Measurements from ENCODE around the gene ZNF33A. TPM values are rescaled to one million over a fixed set of nuclear protein-coding genes. Genes with fewer than 3 reads are reported as not detected.
"Not testable (repeated sequence)": the region's sequence is repeated elsewhere in the genome, so short reads cannot be mapped to it uniquely, and the experiment has no call there.

The ZNF33A gene
- 32.5 TPM for total RNA-seq

DNA sequence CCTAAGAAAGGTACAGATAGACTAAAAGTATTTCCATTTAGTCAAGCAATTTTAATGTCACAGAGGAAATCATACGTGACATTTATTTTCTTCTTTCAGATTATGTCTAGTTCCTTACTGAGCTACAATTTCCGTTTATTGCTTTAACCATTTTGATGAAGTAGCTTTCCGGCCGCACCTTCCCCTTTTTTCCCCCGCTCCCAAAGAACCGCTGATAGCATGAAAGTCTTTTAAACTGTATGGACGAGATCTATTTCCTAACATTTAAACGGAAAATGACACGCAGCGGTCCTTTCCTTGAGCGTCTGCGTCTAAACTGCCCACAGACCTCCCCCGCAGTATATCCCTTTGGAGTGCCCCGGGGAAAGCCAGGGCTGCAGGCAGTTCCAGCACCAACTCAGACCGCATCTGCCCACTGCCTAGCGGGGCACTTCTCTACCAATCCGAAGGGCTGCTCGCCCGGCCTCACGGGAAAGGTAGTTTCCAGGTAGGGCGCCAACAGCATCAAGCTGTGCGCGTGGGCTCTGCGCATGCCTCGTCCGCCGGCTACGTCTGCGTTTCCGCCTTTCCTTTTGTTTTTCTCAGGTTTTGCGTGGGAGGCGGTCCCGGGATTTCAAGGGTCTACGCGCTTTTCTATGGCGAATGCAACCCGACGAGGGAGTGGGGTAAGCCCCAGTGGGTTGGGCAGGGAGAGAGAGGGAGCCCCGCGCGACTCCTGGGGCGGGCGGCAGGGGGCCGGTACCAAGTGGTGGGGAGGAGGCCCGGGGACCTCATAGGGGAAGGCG is at the start of gene ZNF33A:
TSS of gene ZNF33A (plus strand) at position 557 of the 785 bp plus-strand sequence. CDS start 1,667 bp downstream, outside the sequence.
- intact Hi-C loops (cut with DNase I) = no loop called here
- peak; percentile 94 for ATAC-seq
- peak; percentile 93 for DNase-seq (ENCODE audit: low spot score)

DNA sequence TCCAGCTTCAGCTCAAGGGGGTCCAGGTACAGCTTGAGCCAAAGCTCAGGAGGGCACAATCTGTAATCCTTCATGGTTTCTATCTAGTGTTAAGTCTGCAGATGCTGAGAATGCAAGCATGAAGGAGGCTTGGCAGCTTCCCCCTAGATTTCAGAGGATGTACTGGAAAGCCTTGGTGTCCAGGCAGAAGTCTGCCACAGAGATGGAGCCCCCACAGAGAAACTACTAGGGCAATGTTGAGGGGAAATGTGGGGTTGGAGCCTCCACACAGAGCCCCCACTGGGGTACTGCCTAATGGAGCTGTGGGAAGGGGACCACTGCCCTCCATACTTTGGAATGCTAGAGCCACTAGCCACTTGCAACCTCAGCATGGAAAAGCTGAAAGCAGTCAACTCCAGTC is 45.5 kb upstream of the ZNF33A start:
- ATAC-seq = no peak
- intact Hi-C loops (cut with DNase I) = no loop called here
- DNase-seq (ENCODE audit: low spot score) = no peak

DNA sequence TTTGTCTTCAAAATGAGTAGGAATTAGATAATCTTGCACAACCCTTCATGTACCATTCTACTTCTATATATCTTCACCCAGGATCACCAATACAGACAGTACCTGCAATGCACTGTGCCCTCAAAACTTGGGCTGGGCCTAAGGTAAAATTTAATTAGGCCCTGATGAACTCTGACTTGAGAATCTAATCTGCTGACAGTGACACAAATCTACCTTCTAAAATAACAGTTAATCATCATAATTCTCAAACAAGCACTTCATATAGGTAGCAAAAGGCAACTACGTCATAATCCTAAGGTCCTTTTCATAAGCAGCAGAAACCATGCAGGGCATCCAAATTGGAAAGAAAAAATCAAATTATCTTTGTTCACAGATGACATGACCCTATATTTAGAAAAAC is 38.1 kb upstream of the ZNF33A start:
- intact Hi-C loops (cut with DNase I) = loop anchor here (10.0 kb wide), 1 partner anchor 122 kb away; the partner anchor contains the start of gene ZNF37A
- DNase-seq (ENCODE audit: low spot score) (no peak), ATAC-seq (no peak)

DNA sequence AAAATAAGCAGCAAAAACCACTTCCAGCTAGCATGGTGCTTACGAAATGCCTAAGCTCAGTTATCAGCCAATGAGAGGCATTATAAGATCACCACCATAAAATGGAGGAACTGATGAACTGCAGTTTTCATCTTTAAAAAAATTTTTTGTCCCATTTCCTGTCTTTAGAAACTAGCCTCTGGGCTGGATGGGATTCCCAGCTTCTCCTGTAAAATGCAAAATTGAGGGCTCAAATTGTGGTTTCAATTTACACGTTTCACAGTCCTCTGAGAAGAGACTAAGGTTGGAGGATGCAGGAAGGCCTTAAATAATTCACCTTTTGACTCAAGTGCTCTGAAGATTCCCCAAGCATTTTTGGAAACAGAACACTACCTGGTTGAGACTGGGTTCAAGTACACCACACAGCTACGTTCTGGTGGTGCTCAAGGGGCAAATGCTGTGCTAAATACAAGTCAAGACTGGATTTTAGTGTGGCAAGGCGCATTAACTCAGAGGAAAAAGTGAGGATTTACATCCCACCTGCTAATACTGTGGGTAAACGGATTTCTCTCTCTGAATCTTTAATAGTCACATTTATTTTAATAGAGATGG is 35.0 kb upstream of the ZNF33A start:
- intact Hi-C loops (cut with DNase I) = loop anchor here (10.0 kb wide), 1 partner anchor 119 kb away; the partner anchor contains the start of gene ZNF37A
- ATAC-seq = no peak

DNA sequence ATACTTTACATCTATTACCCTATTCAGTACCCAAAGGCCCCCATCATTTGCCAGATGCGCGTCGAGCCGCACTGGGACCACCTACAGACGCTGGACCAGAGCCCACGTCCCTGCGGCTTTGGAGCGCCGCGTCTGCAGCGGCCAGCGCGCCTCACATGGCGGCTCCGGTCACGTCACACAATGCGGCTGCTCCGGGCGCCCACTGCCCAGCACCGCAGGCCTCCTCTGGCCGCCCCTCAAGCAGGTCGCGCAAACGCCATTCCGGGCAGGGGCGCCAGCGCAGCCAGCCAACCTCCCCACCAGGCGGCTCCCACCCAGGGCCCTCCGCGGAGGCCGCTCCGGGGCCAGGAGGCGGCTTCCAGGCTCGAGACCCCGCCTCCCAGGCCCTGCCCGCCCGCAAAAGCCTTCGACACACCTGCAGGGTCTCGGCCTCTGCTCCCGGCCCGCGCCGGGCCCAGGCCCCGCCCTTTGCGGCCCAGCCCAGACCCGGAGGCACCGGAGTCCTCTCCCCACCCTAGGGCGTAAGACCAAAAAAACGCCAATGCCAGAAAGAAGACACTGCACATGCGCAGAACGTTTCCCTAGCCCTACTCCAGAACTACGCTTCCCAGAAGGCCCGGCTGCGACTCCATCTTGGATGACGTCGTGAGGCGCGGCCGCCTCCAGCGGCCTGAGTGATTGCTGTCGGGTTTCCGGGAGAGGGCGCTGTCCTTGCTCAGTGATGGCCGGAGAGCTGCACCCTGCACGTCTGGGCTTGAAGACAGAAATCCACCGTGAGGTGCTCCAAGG is 34.2 kb upstream of the ZNF33A start, which contains the start of gene ZNF25:
TSS of gene ZNF25 (minus strand) at position 557 of the 789 bp plus-strand sequence. CDS start 4,925 bp downstream, outside the sequence.
- peak; percentile 99 for DNase-seq (ENCODE audit: low spot score)
- peak; percentile 99 for ATAC-seq
- intact Hi-C loops (cut with DNase I) = loop anchor here (10.0 kb wide), 1 partner anchor 119 kb away; the partner anchor contains the start of gene ZNF37A

More for the DNA sequence above, 35.0 kb upstream of the ZNF33A start:
- DNase-seq (ENCODE audit: low spot score) = no peak

DNA sequence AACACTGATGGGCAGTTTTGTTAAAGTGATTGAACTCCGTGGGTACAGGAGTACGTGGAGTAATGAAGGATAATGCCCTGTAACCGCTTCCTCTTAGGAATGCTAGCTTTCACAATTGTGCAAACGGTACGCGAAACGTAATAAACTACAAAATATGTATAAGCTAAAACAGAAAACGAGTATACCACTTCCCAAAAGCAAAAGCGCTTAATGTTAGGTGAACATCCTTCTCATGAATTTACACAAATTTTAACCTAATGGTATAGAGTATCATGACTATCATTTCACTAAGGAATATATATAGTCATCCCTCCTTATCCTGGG is 33.6 kb upstream of the ZNF33A start:
- intact Hi-C loops (cut with DNase I) = loop anchor here (10.0 kb wide), 1 partner anchor 118 kb away; the partner anchor contains the start of gene ZNF37A
- no peak for ATAC-seq

DNA sequence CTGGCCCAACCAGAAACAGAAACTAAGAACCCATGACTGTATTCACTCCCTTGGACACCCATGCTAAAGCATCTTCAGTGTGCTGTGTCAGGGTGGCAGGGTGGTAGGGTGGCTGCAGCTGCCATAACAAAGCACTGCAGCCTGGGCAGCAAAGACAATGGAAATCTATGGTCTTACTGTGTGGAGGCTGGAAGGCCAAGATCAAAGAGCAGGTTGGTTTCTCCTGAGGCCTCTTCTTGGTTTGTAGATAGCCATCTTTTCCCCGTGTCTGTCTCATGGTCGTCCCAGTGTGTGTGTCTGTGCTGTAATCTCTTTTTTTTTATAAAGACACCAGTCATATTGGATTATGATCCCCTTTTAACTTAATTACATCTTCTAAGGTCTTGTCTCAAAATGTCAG is 18.8 kb upstream of the ZNF33A start:
- DNase-seq (ENCODE audit: low spot score) = no peak
- no peak for ATAC-seq
- intact Hi-C loops (cut with DNase I) = no loop called here

More for the DNA sequence above, 33.6 kb upstream of the ZNF33A start:
- no peak for DNase-seq (ENCODE audit: low spot score)

DNA sequence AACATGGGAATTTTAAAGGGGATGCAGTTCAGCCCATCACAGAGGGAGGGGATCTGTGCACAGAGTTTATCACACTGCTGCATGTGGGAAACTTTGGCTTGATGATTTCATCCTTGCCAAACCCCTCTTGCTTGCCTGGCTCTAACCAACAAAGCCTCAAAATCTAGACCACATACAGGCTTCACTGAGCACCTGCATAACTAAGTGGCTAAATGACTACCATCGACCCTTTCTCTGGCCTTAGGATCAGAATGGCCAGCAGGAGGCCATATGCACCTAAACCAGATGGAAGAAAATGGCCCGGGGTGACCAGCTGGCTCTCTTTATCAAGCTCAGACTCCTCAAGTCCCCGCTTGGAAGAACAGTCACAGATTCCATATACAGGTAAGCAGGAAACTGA is 18.4 kb upstream of the ZNF33A start:
- DNase-seq (ENCODE audit: low spot score) (no peak), ATAC-seq (no peak)
- intact Hi-C loops (cut with DNase I) = no loop called here

DNA sequence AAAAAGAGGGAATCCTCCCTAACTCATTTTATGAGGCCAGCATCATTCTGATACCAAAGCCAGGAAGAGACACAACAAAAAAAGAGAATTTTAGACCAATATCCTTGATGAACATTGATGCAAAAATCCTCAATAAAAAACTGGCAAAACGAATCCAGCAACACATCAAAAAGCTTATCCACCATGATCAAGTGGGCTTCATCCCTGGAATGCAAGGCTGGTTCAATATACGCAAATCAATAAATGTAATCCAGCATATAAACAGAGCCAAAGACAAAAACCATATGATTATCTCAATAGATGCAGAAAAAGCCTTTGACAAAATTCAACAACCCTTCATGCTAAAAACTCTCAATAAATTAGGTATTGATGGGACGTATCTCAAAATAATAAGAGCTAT is 11.6 kb upstream of the ZNF33A start:
- DNase-seq (ENCODE audit: low spot score); ATAC-seq; intact Hi-C loops (cut with DNase I): not testable (repeated sequence)

DNA sequence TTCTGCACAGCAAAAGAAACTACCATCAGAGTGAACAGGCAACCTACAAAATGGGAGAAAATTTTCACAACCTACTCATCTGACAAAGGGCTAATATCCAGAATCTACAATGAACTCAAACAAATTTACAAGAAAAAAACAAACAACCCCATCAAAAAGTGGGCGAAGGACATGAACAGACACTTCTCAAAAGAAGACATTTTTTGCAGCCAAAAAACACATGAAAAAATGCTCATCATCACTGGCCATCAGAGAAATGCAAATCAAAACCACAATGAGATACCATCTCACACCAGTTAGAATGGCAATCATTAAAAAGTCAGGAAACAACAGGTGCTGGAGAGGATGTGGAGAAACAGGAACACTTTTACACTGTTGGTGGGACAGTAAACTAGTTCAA is 10.0 kb upstream of the ZNF33A start:
- DNase-seq (ENCODE audit: low spot score); ATAC-seq; intact Hi-C loops (cut with DNase I): not testable (repeated sequence)

DNA sequence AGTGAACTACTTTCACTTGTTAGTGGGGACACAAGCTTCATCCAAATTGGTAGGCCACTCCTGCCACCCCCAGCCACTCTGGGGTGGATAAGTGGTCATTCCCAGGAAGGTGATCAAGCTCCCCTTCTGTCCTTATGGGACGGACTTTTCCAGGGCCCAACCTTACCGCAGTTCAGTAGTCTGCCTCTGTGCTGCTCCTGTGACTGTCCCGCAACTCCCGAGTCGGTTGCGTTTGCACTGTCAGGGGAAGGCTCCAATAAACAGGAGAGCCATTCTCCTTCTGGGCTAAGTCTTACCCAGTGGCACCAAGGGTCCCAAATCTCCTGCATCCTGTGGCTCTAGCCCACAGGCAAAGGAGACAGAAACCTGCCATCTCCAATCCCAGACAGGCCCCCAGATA is 7.4 kb upstream of the ZNF33A start:
- intact Hi-C loops (cut with DNase I) = no loop called here
- ATAC-seq (no peak), DNase-seq (ENCODE audit: low spot score) (no peak)

DNA sequence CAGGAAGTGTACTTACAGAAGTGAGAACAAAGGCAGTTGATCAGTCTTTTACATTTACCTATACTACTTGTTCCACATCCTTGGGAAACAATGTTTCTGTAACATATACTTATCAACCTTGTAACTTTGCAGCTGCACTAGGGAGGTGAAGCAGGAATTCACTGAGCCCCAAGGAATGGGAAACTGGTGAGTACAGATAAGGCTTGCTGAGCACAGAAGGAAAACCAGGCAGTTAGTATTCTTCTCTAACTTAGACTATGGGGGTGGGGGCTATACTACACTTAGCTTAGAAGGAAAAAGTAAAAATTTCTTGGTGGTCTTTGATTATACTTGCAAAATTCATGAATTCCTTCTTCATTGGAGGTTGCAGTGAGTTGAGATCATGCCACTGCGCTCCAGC is 6.9 kb upstream of the ZNF33A start:
- DNase-seq (ENCODE audit: low spot score) = no peak
- intact Hi-C loops (cut with DNase I) = no loop called here

DNA sequence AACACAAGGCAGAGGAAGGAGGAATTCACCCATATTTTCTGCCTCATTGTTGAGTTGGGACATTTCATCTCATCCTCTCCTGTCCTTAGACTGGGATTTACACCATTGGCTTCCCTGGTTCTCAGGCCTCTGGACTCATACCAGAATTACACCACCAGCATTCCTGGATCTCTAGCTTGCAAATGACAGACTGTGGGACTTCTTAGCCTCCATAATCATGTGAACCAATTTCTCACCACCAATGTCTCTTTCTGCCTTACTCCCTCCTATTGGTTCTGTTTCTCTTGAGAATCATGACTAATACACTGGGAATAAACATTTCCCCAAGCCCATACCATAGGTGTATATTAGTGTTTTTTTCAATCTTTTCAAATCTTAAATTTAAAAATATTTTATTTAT is 2.9 kb upstream of the ZNF33A start:
- ATAC-seq (no peak), DNase-seq (ENCODE audit: low spot score) (no peak)
- intact Hi-C loops (cut with DNase I) = no loop called here

More for the DNA sequence above, 6.9 kb upstream of the ZNF33A start:
- ATAC-seq = no peak

DNA sequence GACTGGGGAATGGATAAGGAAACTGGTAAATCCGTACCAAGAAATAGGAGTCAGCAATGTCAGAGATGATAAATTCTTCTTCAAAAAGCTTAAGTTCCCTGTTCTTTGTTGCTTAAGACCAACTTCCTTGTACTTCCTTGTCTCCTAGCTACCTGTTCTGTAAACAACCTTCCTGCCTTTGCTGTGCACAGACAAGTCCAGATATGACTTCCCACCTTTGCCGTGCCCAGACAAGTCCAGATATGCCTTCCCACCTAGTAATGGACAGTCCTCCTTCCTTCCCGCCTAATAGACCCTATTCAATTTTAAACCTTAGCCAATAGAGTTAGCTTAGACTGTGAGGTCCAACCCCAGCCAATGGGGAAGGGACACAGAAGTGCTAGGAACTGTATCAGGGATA is 2.5 kb upstream of the ZNF33A start:
- intact Hi-C loops (cut with DNase I) = no loop called here
- ATAC-seq = no peak
- DNase-seq (ENCODE audit: low spot score) = no peak

DNA sequence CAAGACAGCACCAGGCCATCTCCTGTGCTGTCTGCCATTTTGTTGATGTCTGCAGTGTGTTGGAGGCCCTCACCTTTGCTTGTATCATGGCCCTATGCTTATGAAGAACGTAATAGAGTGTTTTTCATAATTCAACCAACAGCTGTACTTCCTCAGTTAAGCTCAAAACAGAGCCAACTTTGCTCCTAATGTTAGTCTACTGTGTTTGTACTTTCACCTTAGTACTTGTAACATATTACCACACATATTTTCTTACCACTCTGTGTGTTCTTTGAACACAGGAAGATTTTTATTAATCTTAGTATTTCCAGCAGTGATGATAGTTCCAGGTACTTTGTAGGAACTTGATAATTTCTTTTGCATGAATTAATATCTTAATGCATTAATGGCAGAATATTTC is 5.9 kb downstream of the ZNF33A start:
- intact Hi-C loops (cut with DNase I) = no loop called here
- DNase-seq (ENCODE audit: low spot score) (no peak), ATAC-seq (no peak)

DNA sequence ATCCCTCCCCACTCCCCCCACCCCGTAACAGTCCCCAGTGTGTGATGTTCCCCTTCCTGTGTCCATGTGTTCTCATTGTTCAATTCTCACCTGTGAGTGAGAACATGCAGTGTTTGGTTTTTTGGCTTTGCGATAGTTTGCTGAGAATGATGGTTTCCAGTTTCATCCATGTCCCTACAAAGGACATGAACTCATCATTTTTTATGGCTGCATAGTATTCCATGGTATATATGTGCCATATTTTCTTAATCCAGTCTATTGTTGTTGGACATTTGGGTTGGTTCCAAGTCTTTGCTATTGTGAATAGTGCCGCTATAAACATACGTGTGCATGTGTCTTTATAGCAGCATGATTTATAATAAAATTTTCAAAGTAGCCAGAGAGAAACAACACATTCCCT is 8.6 kb downstream of the ZNF33A start:
- intact Hi-C loops (cut with DNase I); ATAC-seq; DNase-seq (ENCODE audit: low spot score): not testable (repeated sequence)

DNA sequence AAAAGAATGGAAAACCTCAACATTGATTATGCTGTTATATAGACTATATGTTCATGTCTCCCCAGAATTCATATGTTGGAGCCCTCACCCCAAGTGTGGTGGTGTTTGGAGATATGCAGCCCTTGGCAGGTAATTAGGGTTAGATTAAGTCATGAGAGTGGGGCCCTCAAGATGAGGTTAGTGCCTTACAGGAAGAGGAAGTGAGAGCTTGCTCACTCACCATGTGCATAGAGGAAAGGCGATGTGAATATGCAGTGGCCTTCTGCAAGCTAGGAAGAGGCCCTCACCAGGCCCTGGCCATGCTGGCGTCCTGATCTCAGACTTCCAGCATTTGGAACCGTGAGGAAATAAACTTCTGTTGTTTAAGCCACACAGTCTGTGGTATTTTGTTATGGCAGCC is 14.8 kb downstream of the ZNF33A start:
- ATAC-seq (no peak), DNase-seq (ENCODE audit: low spot score) (no peak)
- intact Hi-C loops (cut with DNase I) = no loop called here

DNA sequence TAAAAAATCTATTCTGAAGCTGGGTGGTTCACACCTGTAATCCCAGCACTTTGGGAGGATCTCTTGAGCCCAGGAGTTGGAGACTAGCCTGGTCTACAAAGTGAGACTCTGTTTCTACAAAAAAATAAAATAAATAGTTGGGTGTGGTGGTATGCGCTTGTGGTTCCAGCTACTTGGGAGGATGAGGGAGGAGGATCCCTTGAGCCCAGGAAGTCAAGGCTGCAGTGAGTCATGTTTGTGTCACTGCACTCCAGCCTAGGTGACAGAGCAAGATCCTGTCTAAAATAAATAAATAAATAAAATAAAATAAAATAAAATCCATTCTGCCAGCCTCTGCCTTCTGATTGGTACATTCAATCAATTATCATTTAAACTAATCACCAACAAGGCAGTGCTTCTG is 17.5 kb downstream of the ZNF33A start:
- ATAC-seq (no peak), DNase-seq (ENCODE audit: low spot score) (no peak)
- intact Hi-C loops (cut with DNase I) = no loop called here

DNA sequence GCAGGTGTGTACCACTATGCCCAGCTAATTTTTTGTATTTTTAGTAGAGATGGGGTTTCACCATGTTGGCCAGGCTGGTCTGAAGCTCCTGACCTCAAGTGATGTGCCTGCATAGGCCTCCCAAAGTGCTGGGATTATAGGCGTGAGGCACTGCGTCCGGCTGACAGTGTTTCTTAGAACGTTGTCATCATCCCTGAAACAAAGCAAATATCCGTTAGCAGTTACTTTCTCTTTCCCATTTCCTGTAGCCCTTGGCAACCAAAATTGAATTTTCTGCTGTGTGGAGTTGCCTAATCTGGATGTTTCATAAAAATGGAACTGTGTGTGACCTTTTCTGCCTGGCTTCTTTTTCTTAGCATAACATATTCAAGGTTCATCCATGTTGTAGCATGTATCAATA is 22.4 kb downstream of the ZNF33A start:
- ATAC-seq = peak; percentile 38
- no peak for DNase-seq (ENCODE audit: low spot score)
- intact Hi-C loops (cut with DNase I) = no loop called here
